HepG2 (cell line): ENCODE measurements around the gene CAD. TPM values are rescaled to one million over a fixed set of nuclear protein-coding genes. Genes with fewer than 3 reads are reported as not detected.

Source experiments
- BCL3 ChIP-seq: sonication (generic); formaldehyde crosslinking; IDR thresholded peaks from 2 replicates; pipeline ENCODE4 v1.5.1; 2020; ENCODE audit warnings: mild to moderate bottlenecking, missing genetic modification reagents, moderate library complexity
- CEBPZ ChIP-seq: IDR thresholded peaks from 2 replicates; pipeline ENCODE4 v1.6.1; 2012; ENCODE audit warnings: low read length, improper control_type of control experiment
- CREBL2 ChIP-seq: sonication (generic); formaldehyde crosslinking; IDR thresholded peaks from 2 replicates; pipeline ENCODE4 v1.8.1; 2023; ENCODE audit warnings: missing genetic modification reagents, mild to moderate bottlenecking, borderline replicate concordance
- GABPB1 ChIP-seq: IDR thresholded peaks from 2 replicates; pipeline ENCODE4 v1.6.1; 2016; ENCODE audit warnings: mild to moderate bottlenecking, missing genetic modification reagents, moderate library complexity, missing compliant biosample characterization
- KDM4B ChIP-seq: sonication (generic); formaldehyde crosslinking; IDR thresholded peaks from 2 replicates; pipeline ENCODE4 v1.4.0; 2020; ENCODE audit warnings: missing genetic modification reagents
- MAZ ChIP-seq, 2 experiments: sonication (generic) in 1 of 2; formaldehyde crosslinking in 1 of 2; IDR thresholded peaks; 2 replicates each; pipeline versions ENCODE4 v1.5.0 to v1.6.1; 2012 to 2020; ENCODE audit warnings: low read depth in 2 of 2, mild to moderate bottlenecking in 2 of 2, borderline replicate concordance in 1 of 2, improper control_type of control experiment in 1 of 2, low read length in 1 of 2, missing genetic modification reagents in 1 of 2, moderate library complexity in 1 of 2
- PRDM4 ChIP-seq: sonication (generic); formaldehyde crosslinking; IDR thresholded peaks from 2 replicates; pipeline ENCODE4 v1.9.0; 2021; ENCODE audit warnings: missing genetic modification reagents, borderline replicate concordance
- RFX5 ChIP-seq: IDR thresholded peaks from 2 replicates; pipeline ENCODE4 v1.6.1; 2011; ENCODE audit warnings: low read depth, low read length, improper control_type of control experiment
- SAFB2 ChIP-seq: sonication (generic); formaldehyde crosslinking; IDR thresholded peaks from 2 replicates; pipeline ENCODE4 v1.5.1; 2020; ENCODE audit warnings: missing genetic modification reagents, low read depth, mild to moderate bottlenecking, borderline replicate concordance
- SIN3A ChIP-seq: IDR thresholded peaks from 2 replicates; pipeline ENCODE4 v1.6.1; 2011; ENCODE audit warnings: low read depth, mild to moderate bottlenecking, control low read depth, low read length, borderline replicate concordance
- XRCC5 ChIP-seq: fragments of 200-400 bp; formaldehyde crosslinking; optimal IDR thresholded peaks from 2 replicates; pipeline ENCODE3; 2017; ENCODE audit warnings: mild to moderate bottlenecking, low read length
- YY1 ChIP-seq: IDR thresholded peaks from 2 replicates; pipeline ENCODE4 v1.6.1; 2011; ENCODE audit warnings: low read length, low read depth, moderate library complexity, mild to moderate bottlenecking; ENCODE audit not compliant: insufficient read depth, insufficient replicate concordance
- ZBTB7B ChIP-seq: sonication (generic); formaldehyde crosslinking; IDR thresholded peaks from 2 replicates; pipeline ENCODE4 v1.4.0; 2020; ENCODE audit warnings: missing genetic modification reagents
- ZNF121 ChIP-seq: sonication (generic); formaldehyde crosslinking; IDR thresholded peaks from 2 replicates; pipeline ENCODE4 v1.5.0; 2020; ENCODE audit warnings: mild to moderate bottlenecking, missing genetic modification reagents
- ZNF234 ChIP-seq: sonication (generic); formaldehyde crosslinking; conservative IDR thresholded peaks from 2 replicates; pipeline ENCODE4 v1.5.1; 2020; ENCODE audit warnings: mild to moderate bottlenecking, missing genetic modification reagents
- ZNF512B ChIP-seq: sonication (generic); formaldehyde crosslinking; IDR thresholded peaks from 2 replicates; pipeline ENCODE4 v1.5.1; 2020; ENCODE audit warnings: missing genetic modification reagents, mild to moderate bottlenecking, borderline replicate concordance
- ZNF644 ChIP-seq: IDR thresholded peaks from 2 replicates; pipeline ENCODE4 v1.6.1; 2016; ENCODE audit warnings: low read depth
- polyA plus RNA-seq, 8 experiments: library from polyadenylated mRNA; depleted of rRNA in 3 of 8; stranded (reverse) in 7 of 8; unstranded in 1 of 8; fragments of >200 nt; fragmentation: Illumina TruSeq in 4 of 8; extraction: Trizol in 4 of 8; gene quantifications; 2 replicates each; pipeline versions ENCODE4 v1.2.1 to v1.2.3, GENCODE V29; 2011 to 2016; ENCODE audit warnings: low read depth in 4 of 8, missing spikeins in 1 of 8, mixed read lengths in 1 of 8; ENCODE audit not compliant: insufficient read depth in 1 of 8
- total RNA-seq, 5 experiments: library from RNA; depleted of rRNA; stranded (reverse); fragments of >200 nt; fragmentation: Illumina TruSeq; extraction: Trizol; gene quantifications; 2 replicates each; pipeline ENCODE4 v1.2.3, GENCODE V29; 2016; ENCODE audit warnings: low read depth in 1 of 5

The CAD gene
- total and polyA plus RNA-seq, 2 of the 13 experiments (the other 11 are each of a cell fraction or from before 2014, with no cell fraction given) = 21.7 to 37.0 TPM

- TF ChIP-seq SAFB2 (CRISPR knock-in tag) (peak; percentile 53), CEBPZ (no peak), ZBTB7B (CRISPR knock-in tag) (peak; percentile 84), ZNF121 (CRISPR knock-in tag) (peak; percentile 99), MAZ (IDR thresholded peaks at IDR 0.05; ENCODE audit: borderline replicate concordance, low read depth, low read length) (peak; percentile 79; the same call in 1 of the 2 replicates), MAZ (CRISPR knock-in tag; IDR thresholded peaks at IDR 0.05; ENCODE audit: low read depth) (peak; percentile 71), ZNF644 (CRISPR knock-in tag) (0 out of 2 replicates have a peak, but pooled peaks have one; percentile 19), YY1 (peak; percentile 73), RFX5 (no peak), BCL3 (CRISPR knock-in tag) (peak; percentile 76; the same call in 1 of the 2 replicates), SIN3A (peak; percentile 60; the same call in 1 of the 2 replicates), GABPB1 (CRISPR knock-in tag) (peak; percentile 87), CREBL2 (CRISPR knock-in tag) (no peak), PRDM4 (CRISPR knock-in tag) (no peak), ZNF512B (CRISPR knock-in tag) (peak; percentile 76), ZNF234 (CRISPR knock-in tag) (peak; percentile 57; the same call in 1 of the 2 replicates), KDM4B (CRISPR knock-in tag) (peak; percentile 64; the same call in 1 of the 2 replicates), XRCC5 (peak; percentile 98)
Observed at GRCh38 chr2:27249891-27250651, 32.9 kb downstream of the CAD start (continued).
